Measurements from ENCODE around the gene RIMS1.

The RIMS1 gene

GRCh38 chr6:72389698-72390097, 503.3 kb downstream of the RIMS1 start:
- TF ChIP-seq JUND (IDR thresholded peaks at IDR 0.05; ENCODE audit: low read depth), result no peak
- no peak for DNase-seq (ENCODE audit: low read depth in 1 of 2, low spot score in 1 of 2)
- in situ Hi-C loops (cut with HindIII; ENCODE audit: low pct_unique_long_range_greater_than_20kb, low sequenced_read_pairs), result no loop called here

GRCh38 chr6:72390548-72390947, 504.2 kb downstream of the RIMS1 start:
- in situ Hi-C loops (cut with HindIII; ENCODE audit: low pct_unique_long_range_greater_than_20kb, low sequenced_read_pairs), result no loop called here
- no peak for TF ChIP-seq JUND (IDR thresholded peaks at IDR 0.05; ENCODE audit: low read depth)

GRCh38 chr6:72401865-72402264, 515.5 kb downstream of the RIMS1 start:
- DNase-seq (ENCODE audit: low read depth in 1 of 2, low spot score in 1 of 2), result no peak
- in situ Hi-C loops (cut with HindIII; ENCODE audit: low pct_unique_long_range_greater_than_20kb, low sequenced_read_pairs), result no loop called here
- no peak for TF ChIP-seq JUND (IDR thresholded peaks at IDR 0.05; ENCODE audit: low read depth)

More at GRCh38 chr6:72390548-72390947, 504.2 kb downstream of the RIMS1 start:
- DNase-seq (ENCODE audit: low read depth in 1 of 2, low spot score in 1 of 2), result no peak

- in situ Hi-C loops (cut with HindIII; ENCODE audit: low pct_unique_long_range_greater_than_20kb, low sequenced_read_pairs), result no loop called here
- TF ChIP-seq JUND (IDR thresholded peaks at IDR 0.05; ENCODE audit: low read depth), result no peak
- no peak for DNase-seq (ENCODE audit: low read depth in 1 of 2, low spot score in 1 of 2)
Observed at GRCh38 chr6:72403413-72403812, 517.1 kb downstream of the RIMS1 start.

- no peak for TF ChIP-seq JUND (IDR thresholded peaks at IDR 0.05; ENCODE audit: low read depth)
- DNase-seq (ENCODE audit: low read depth in 1 of 2, low spot score in 1 of 2), result no peak
- in situ Hi-C loops (cut with HindIII; ENCODE audit: low pct_unique_long_range_greater_than_20kb, low sequenced_read_pairs), result no loop called here
Observed at GRCh38 chr6:72406517-72406916, 520.2 kb downstream of the RIMS1 start.

GRCh38 chr6:72410769-72411168, 524.4 kb downstream of the RIMS1 start:
- no peak for TF ChIP-seq JUND (IDR thresholded peaks at IDR 0.05; ENCODE audit: low read depth)
- in situ Hi-C loops (cut with HindIII; ENCODE audit: low pct_unique_long_range_greater_than_20kb, low sequenced_read_pairs), result no loop called here

GRCh38 chr6:72411872-72412708, 525.7 kb downstream of the RIMS1 start:
- in situ Hi-C loops (cut with HindIII; ENCODE audit: low pct_unique_long_range_greater_than_20kb, low sequenced_read_pairs), result no loop called here
- DNase-seq (ENCODE audit: low read depth in 1 of 2, low spot score in 1 of 2), result peak; percentile 38 to 75
- no peak for TF ChIP-seq JUND (IDR thresholded peaks at IDR 0.05; ENCODE audit: low read depth)

More at GRCh38 chr6:72410769-72411168, 524.4 kb downstream of the RIMS1 start:
- DNase-seq (ENCODE audit: low read depth in 1 of 2, low spot score in 1 of 2), result peak in 1 of 2 experiments; percentile 28

- in situ Hi-C loops (cut with HindIII; ENCODE audit: low pct_unique_long_range_greater_than_20kb, low sequenced_read_pairs), result no loop called here
- TF ChIP-seq JUND (IDR thresholded peaks at IDR 0.05; ENCODE audit: low read depth), result no peak
- no peak for DNase-seq (ENCODE audit: low read depth in 1 of 2, low spot score in 1 of 2)
Observed at GRCh38 chr6:72412709-72413044, 526.3 kb downstream of the RIMS1 start.

- TF ChIP-seq JUND (IDR thresholded peaks at IDR 0.05; ENCODE audit: low read depth), result no peak
- no peak for DNase-seq (ENCODE audit: low read depth in 1 of 2, low spot score in 1 of 2)
- in situ Hi-C loops (cut with HindIII; ENCODE audit: low pct_unique_long_range_greater_than_20kb, low sequenced_read_pairs), result no loop called here
Observed at GRCh38 chr6:72413884-72414283, 527.5 kb downstream of the RIMS1 start.

GRCh38 chr6:72414657-72415056, 528.3 kb downstream of the RIMS1 start:
- no peak for DNase-seq (ENCODE audit: low read depth in 1 of 2, low spot score in 1 of 2)
- in situ Hi-C loops (cut with HindIII; ENCODE audit: low pct_unique_long_range_greater_than_20kb, low sequenced_read_pairs), result no loop called here

GRCh38 chr6:72416744-72417465, 530.6 kb downstream of the RIMS1 start:
- no peak for DNase-seq (ENCODE audit: low read depth in 1 of 2, low spot score in 1 of 2)
- in situ Hi-C loops (cut with HindIII; ENCODE audit: low pct_unique_long_range_greater_than_20kb, low sequenced_read_pairs), result no loop called here
- TF ChIP-seq JUND (IDR thresholded peaks at IDR 0.05; ENCODE audit: low read depth), result no peak

More at GRCh38 chr6:72414657-72415056, 528.3 kb downstream of the RIMS1 start:
- no peak for TF ChIP-seq JUND (IDR thresholded peaks at IDR 0.05; ENCODE audit: low read depth)

- no peak for TF ChIP-seq JUND (IDR thresholded peaks at IDR 0.05; ENCODE audit: low read depth)
- no peak for DNase-seq (ENCODE audit: low read depth in 1 of 2, low spot score in 1 of 2)
- in situ Hi-C loops (cut with HindIII; ENCODE audit: low pct_unique_long_range_greater_than_20kb, low sequenced_read_pairs), result no loop called here
Observed at GRCh38 chr6:72417759-72418158, 531.4 kb downstream of the RIMS1 start.

- TF ChIP-seq JUND (IDR thresholded peaks at IDR 0.05; ENCODE audit: low read depth), result no peak
- DNase-seq (ENCODE audit: low read depth in 1 of 2, low spot score in 1 of 2), result no peak
- in situ Hi-C loops (cut with HindIII; ENCODE audit: low pct_unique_long_range_greater_than_20kb, low sequenced_read_pairs), result no loop called here
Observed at GRCh38 chr6:72418495-72418894, 532.1 kb downstream of the RIMS1 start.

All from T47D (cell line).